T-helper 1 cell treated with Interleukin-12 subunit alpha and Interleukin-12 subunit beta and Interleukin-4 antibody, amounts not matched to agents 30 μg/mL and 1 μg/mL, for 36 hours (primary cell): Measurements from ENCODE around the gene IFNL2.

Source experiments
- H3K27ac Mint-ChIP-seq: one replicate; pipeline ENCODE4 v1.8.0; 2021; ENCODE audit warnings: mild to moderate bottlenecking, mixed read lengths
- H3K27me3 Mint-ChIP-seq: one replicate; pipeline ENCODE4 v1.8.0; 2021; ENCODE audit warnings: low read depth, mixed read lengths
- H3K36me3 Mint-ChIP-seq: one replicate; pipeline ENCODE4 v1.8.0; 2021; ENCODE audit warnings: low read depth, mixed read lengths
- H3K4me1 Mint-ChIP-seq: one replicate; pipeline ENCODE4 v1.8.0; 2021; ENCODE audit warnings: low read depth, mixed read lengths
- H3K4me3 Mint-ChIP-seq: one replicate; pipeline ENCODE4 v1.8.0; 2021; ENCODE audit warnings: mild to moderate bottlenecking, moderate library complexity, mixed read lengths
- H3K9me3 Mint-ChIP-seq: one replicate; pipeline ENCODE4 v1.8.0; 2021; ENCODE audit warnings: mixed read lengths

IFNL2 gene

DNA sequence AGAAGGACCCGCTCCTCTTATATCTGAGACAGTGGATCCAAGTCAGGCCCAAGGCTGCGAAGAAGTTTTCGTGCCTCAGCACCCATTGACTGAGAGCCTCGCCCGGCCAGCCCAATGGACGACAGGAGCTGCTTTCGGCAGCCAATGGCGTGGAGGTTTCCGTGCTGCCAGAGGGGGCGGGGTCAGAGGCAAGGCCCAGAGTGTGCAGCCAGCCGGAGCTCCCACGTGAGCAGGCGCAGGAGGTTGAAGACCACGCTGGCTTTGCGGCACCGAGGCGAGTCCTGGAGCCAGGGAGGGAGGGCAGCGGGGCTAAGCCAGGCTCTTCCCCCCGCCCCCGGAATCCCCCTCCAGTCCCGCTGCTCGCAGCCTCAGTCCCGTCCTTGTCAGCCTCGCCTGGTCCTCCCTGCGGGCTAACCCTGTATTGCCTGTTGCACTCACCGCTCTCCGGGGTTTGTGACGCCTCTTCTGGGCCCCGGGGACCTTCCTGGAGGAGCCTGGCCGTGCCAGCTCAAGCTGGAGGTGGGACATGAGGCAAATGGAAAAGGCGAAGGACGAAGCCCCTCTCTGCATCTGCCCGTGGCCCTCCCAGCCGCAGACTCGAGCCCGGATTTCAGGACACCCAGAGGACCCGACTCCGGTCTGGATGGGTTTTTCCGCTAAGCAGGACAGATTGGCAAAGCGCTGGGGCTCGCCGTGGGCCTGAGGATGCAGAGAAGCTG, 21.1 kb upstream of the IFNL2 start:
- Mint-ChIP-seq H3K36me3 (no peaks in the 10 kb centered on the region), H3K27ac (no peak overlapping the region), H3K27me3 (peaks cover 33% of the 10 kb centered on the region), H3K4me3 (no peak overlapping the region), H3K9me3 (no peaks in the 10 kb centered on the region), H3K4me1 (no peaks in the 10 kb centered on the region)

DNA sequence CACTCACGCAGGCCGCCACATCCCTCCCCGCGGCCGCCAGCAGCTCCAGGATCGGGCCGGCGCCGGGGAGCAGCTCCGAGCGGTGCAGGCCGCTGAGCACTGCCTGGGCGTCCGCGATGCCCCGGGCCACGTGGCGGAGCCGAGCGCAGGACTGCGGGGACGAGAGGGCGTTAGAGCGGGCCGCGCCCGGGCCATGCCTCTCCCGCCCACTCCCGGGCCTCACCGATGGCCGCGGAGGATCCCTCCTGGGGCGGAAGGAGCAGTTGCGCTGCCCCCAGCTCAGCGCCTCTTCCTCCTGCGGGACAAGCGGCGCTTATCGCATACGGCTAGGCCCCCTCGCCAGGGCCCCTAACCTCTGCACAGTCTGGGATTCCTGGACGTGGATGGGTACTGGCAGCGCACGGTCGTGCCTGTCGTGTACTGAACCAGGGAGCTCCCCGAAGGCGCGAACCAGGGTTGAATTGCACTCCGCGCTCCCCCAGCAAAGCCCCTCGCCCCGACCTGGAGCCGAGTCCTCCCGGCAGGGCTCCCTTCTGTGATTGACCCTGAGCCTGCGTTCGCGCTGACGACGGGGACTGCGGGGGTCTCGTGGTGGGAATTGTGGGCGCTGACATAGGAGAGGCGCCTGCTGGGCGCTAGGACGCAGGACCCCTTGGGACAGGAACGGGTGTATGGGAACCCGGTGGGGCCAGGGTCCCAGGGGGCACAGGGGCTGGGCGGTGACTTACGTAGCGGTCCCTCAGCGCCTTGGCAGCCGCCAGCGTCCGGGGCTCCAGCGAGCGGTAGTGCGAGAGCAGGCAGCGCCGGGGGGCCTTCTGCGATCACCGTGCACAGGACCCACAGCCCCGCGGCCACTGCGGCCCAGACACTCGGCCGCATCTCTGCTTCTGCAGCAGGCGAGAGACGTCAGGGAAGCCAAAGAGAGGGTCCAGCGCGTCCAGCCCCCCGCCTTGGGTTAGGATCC, 20.2 kb upstream of the IFNL2 start:
- no peak overlapping the region for H3K27ac Mint-ChIP-seq
- peaks cover 35% of the 10 kb centered on the region for H3K27me3 Mint-ChIP-seq
- no peaks in the 10 kb centered on the region for H3K4me1 Mint-ChIP-seq
- H3K4me3 Mint-ChIP-seq = no peak overlapping the region
- H3K36me3 Mint-ChIP-seq = no peaks in the 10 kb centered on the region
- H3K9me3 Mint-ChIP-seq = no peaks in the 10 kb centered on the region

DNA sequence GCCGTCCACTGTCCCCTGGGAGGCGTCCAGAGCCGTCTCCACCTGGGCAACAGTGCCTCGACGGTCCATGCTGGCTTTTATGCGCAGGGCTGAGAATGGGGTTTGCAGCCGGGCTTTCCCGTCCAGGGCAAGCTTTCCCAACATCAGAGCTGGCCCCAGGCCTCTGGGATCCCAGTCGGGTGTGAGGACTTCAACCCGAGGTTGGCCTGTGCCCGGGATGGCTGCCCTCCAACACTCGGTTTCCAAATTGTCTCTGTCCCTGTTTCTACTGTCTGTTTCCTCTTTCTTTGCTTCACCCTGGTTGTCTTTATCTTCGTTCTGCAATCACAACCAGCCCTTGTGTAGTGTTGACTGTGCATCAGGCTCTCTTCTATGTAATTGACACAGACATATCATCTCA, 19.4 kb upstream of the IFNL2 start, which contains the start of gene IFNL4:
Gene IFNL4, minus strand, starts transcription at position 51 of the 400 bp plus-strand sequence.
- H3K27ac Mint-ChIP-seq = no peak within 1 kb of the TSS
- peaks cover 35% of the 10 kb centered on the region for H3K27me3 Mint-ChIP-seq
- no peaks in the 10 kb centered on the region for H3K4me1 Mint-ChIP-seq
- H3K9me3 Mint-ChIP-seq = no peaks in the 10 kb centered on the region
- no peak within 1 kb of the TSS for H3K4me3 Mint-ChIP-seq
- no peaks in the 10 kb centered on the region for H3K36me3 Mint-ChIP-seq

DNA sequence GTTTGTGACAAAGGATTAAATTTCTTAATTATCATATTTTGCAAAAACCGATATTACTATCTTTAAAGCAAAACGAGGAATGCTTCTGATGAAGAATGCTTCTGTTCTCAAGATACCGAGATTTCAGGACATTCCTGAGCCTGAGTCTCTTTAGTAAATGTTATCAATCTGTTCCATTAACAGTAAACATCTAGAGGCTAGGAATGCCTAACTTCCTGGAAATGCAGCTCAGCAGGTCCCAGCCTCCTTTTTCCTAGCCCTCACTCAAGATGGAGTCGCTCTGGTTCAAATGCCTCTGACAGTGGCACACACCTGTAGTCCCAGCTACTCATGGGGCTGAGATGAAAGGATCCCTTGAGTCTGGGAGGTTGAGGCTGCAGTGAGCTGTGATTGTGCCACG, 17.1 kb upstream of the IFNL2 start:
- Mint-ChIP-seq H3K9me3 (no peaks in the 10 kb centered on the region), H3K4me1 (no peaks in the 10 kb centered on the region), H3K27me3 (peaks cover 35% of the 10 kb centered on the region), H3K4me3 (no peak overlapping the region), H3K27ac (no peak overlapping the region), H3K36me3 (no peaks in the 10 kb centered on the region)

DNA sequence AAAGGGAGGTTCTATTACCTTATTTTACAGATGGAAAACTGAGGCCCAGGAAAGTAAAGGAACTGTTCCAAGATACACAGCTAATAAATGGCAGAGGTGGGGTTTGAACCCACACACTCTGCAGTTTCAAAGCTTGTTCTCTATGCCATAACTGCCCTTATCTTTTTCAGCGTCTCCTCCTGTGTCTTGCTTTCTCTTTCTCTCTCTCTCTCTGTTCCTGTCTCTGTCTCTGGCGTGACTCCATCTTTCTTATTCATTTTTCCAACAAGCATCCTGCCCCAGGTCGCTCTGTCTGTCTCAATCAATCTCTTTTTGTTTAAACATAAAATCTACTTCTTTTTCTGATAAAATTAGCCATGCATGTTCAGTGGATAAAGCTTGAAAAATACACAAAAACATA, 16.4 kb upstream of the IFNL2 start:
- H3K27me3 Mint-ChIP-seq = peaks cover 38% of the 10 kb centered on the region
- H3K4me3 Mint-ChIP-seq = no peak overlapping the region
- H3K9me3 Mint-ChIP-seq = no peaks in the 10 kb centered on the region
- no peak overlapping the region for H3K27ac Mint-ChIP-seq
- no peaks in the 10 kb centered on the region for H3K36me3 Mint-ChIP-seq
- H3K4me1 Mint-ChIP-seq = no peaks in the 10 kb centered on the region

DNA sequence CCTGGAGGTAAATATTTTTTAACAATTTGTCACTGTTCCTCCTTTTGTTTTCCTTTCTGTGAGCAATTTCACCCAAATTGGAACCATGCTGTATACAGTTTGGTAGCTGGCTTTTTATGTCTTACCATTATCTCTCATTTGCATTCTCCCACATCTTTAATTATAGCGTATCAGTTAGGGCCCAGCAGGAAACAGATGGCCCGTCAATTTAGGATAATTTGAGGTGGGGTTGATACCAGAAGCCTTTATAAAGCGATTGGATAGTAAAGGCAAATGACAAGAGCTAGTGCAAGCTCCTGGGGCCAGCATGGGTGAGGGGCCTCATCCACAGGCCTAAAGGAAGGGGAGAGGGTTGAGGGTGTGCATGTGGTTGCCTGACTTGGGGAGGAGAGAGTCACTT, 15.7 kb upstream of the IFNL2 start:
- no peaks in the 10 kb centered on the region for H3K9me3 Mint-ChIP-seq
- H3K4me1 Mint-ChIP-seq = no peaks in the 10 kb centered on the region
- no peak overlapping the region for H3K4me3 Mint-ChIP-seq
- H3K27ac Mint-ChIP-seq = no peak overlapping the region
- H3K27me3 Mint-ChIP-seq = peaks cover 37% of the 10 kb centered on the region
- no peaks in the 10 kb centered on the region for H3K36me3 Mint-ChIP-seq

DNA sequence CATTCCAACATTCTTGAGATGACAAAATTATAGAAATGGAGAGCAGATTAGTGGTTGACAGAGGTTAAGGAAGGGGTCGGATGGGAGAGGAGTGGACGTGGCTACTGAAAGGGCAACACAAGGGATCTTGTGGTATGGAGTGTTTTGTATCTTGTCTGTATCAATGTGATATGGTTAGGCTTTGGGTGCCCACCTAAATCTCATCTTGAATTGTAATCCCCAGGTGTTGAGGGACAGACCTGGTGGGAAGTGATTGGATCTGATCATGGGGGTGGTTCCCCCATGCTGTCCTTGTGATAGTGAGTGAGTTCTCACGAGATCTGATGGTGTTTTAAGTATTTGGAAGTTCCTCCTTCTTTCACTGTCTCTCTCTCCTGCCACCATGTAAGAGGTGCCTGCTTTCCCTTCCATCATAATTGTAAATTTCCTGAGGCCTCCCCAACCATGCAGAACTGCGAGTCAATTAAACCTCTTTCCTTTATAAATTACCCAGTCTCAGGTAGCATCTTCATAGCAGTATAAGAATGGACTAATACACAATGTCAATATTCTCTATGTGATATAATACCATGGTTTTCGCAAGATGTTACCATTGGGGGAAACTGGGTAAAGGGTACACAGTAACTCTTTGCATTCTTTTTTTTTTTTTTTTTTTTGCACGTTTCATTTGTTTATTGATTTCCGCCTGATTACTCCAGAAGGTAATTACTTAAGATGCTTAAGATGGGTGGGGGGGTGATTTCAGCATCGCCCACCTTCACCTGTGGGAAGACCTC, 14.6 kb upstream of the IFNL2 start:
- no peak overlapping the region for H3K27ac Mint-ChIP-seq
- peaks cover 37% of the 10 kb centered on the region for H3K27me3 Mint-ChIP-seq
- no peaks in the 10 kb centered on the region for H3K36me3 Mint-ChIP-seq
- no peaks in the 10 kb centered on the region for H3K9me3 Mint-ChIP-seq
- no peaks in the 10 kb centered on the region for H3K4me1 Mint-ChIP-seq
- H3K4me3 Mint-ChIP-seq = no peak overlapping the region

DNA sequence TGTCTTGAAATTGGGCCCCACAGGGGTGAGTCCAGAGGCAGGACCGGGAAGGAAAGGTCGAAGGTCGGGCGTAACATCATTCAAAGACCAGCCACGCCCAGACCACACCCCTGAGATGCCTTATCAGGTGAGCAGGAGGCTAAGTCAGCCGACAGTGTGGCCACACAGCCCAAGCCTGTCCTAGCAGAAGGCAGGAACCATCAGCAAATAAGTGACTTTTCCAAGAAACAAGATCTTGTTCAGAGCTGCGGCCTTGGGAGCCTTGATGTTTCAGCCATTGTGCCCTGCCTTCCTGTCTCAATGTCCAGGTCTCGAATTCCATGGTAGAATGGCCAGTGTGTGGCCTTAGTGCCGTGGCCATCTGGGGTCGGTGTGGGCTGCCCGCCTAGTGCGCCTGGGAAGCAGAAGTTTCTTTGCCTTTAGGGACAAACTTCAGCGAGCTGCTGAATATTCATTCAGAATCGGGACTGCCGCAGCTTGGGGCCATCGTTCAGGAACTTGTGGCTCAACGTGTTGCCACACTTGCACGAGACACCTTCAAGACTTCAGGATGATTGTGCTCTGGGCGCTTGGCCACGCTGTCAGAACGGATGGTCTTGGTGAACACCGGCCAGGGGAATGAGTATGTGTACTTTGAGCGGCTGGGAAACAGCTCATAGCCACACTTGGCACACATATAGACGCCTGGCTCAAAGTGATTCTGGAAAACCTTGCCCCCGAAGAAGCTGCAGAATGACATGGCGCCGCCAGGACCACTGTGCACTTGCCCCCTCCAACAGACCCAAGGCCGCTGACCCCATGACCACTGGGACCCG, 13.5 kb upstream of the IFNL2 start:
- H3K9me3 Mint-ChIP-seq = no peaks in the 10 kb centered on the region
- H3K4me3 Mint-ChIP-seq = no peak overlapping the region
- no peak overlapping the region for H3K27ac Mint-ChIP-seq
- H3K36me3 Mint-ChIP-seq = no peaks in the 10 kb centered on the region
- peaks cover 26% of the 10 kb centered on the region for H3K27me3 Mint-ChIP-seq
- H3K4me1 Mint-ChIP-seq = no peaks in the 10 kb centered on the region

DNA sequence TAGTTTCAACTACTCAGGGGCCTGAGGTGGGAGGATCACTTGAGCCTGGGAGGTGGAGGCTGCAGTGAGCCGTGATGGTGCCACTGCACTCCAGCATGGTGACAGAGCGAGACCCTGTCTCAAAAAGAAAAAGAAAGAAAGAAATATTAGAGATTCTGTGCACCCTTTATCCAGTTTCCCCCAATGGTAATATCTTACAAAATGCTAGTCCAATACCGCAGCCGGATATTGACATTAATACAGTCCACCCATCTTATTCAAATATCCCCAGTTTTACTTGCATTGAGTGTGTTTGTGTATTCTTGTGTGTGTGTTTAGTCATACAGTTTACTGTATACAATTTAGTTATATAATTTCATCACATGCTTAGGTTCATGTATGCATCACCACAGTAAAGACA, 11.0 kb upstream of the IFNL2 start:
- Mint-ChIP-seq H3K4me1 (no peaks in the 10 kb centered on the region), H3K4me3 (no peak overlapping the region), H3K27me3 (peaks cover 22% of the 10 kb centered on the region), H3K27ac (no peak overlapping the region), H3K9me3 (no peaks in the 10 kb centered on the region), H3K36me3 (no peaks in the 10 kb centered on the region)

DNA sequence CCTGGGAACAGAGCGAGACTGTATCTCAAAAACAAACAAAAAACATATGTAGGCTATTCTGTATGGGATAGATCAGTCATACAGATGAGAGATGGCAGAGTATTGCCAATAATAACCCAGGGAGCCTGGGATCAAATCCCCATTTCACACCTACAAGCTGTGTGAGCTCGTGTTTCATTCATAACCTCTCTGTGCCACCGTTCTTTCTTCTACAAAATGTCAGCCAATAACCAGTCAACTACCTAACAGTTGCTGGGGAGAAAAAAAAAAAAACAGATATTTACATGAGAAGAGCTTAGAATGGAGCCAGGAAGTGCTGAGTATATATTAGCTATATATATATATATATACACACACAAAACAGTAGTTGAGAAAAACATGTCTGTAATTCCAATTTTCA, 6.5 kb upstream of the IFNL2 start:
- Mint-ChIP-seq H3K27ac (no peak overlapping the region), H3K4me3 (no peak overlapping the region), H3K27me3 (peaks cover 37% of the 10 kb centered on the region), H3K36me3 (no peaks in the 10 kb centered on the region), H3K4me1 (peaks cover 3% of the 10 kb centered on the region), H3K9me3 (no peaks in the 10 kb centered on the region)

DNA sequence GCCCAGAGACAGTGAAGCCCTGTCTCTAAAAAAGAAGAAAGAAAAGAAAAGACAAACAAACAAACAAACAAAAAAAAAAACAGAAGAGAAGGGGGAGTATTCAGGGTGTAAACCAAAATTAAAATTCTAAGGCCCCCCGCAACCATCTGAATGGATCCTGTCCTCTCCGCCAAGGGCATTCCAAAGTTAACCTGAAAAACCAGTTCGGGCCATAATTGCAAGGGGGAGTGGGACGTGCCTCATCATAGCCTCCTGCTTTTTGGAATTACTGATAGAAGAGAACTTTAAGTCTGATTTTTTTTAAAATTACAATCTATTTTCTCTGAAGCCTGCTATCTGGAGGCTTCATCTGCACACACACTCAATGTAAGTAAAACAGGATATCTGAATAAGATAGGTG, 5.7 kb upstream of the IFNL2 start:
- peaks cover 3% of the 10 kb centered on the region for H3K4me1 Mint-ChIP-seq

DNA sequence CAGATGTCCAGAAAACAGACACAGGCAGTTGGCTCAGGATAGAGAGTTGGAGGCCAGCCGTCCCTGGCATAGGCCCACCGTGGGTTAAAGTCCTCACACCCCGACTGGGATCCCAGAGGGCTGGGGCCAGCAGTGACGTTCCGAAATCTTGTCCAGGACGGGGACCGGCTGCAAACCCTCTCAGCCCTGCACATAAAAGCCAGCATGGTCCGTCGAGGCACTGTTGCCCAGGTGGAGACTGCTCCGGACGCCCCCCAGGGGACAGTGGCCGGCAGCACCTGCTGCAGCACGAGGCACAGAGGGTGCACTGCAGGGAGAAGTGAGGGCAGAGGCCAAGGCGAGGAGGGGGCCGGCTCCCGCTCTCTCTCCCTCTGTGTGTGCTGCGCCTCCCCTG, 4.3 kb upstream of the IFNL2 start:
- Mint-ChIP-seq H3K9me3 (no peaks in the 10 kb centered on the region), H3K4me3 (no peak overlapping the region), H3K4me1 (peaks cover 3% of the 10 kb centered on the region), H3K36me3 (no peaks in the 10 kb centered on the region), H3K27me3 (peaks cover 33% of the 10 kb centered on the region), H3K27ac (no peak overlapping the region)

More for the DNA sequence above, 5.7 kb upstream of the IFNL2 start:
- H3K9me3 Mint-ChIP-seq = no peaks in the 10 kb centered on the region
- H3K27ac Mint-ChIP-seq = no peak overlapping the region
- no peak overlapping the region for H3K4me3 Mint-ChIP-seq
- peaks cover 33% of the 10 kb centered on the region for H3K27me3 Mint-ChIP-seq
- no peaks in the 10 kb centered on the region for H3K36me3 Mint-ChIP-seq

DNA sequence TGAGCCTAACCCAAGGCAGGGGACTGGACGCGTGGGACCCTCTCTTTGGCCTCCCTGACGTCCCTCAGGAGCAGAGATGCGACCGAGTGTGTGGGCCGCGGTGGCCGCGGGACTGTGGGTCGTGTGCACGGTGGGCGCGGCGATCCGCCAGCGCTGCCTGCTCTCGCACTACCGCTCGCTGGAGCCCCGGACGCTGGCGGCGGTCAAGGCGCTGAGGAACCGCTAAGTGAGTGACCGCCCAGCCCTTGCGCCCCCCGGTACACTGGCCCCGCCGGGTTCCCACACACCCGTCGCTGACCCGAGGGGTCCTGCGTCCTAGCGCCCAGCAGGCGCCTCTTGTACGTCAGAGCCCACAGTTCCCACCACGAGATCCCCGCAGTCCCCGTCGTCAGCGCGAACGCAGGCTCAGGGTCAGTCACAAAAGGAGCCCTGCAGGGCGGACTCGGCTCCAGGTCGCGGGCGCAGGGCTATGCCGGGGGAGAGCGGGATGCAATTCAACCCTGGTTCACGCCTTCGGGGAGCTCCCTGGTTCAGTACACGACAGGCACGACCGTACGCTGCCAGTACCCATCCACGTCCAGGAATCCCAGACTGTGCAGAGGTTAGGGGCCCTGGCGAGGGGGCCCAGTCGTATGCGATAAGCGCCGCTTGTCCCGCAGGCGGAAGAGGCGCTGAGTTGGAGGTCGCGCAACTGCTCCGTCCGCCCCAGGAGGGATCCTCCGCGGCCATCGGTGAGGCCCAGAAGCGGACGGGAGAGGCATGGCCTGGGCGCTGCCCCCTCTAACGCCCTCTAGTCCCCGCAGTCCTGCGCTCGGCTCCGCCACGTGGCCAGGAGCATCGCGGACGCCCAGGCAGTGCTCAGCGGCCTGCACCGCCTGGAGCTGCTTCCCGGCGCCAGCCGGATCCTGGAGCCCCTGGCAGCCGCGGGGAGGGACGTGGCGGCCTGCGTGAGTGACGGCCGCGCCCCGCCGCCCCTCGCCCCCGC, 3.6 kb upstream of the IFNL2 start:
- Mint-ChIP-seq H3K4me3 (no peak overlapping the region), H3K27me3 (peaks cover 33% of the 10 kb centered on the region), H3K27ac (no peak overlapping the region), H3K9me3 (no peaks in the 10 kb centered on the region), H3K4me1 (peaks cover 3% of the 10 kb centered on the region), H3K36me3 (no peaks in the 10 kb centered on the region)
